ENCODE results near the gene ADH1B.

The ADH1B gene

GRCh38 chr4:99305638-99306400 lies 15.4 kb downstream of the ADH1B start:
- Histone ChIP-seq H3K27ac (ENCODE audit: low read length) (no peak overlapping the region), H3K4me3 (ENCODE audit: low read depth in 1 of 2, low read length in 2 of 2) (no peak overlapping the region), H3K9me3 (ENCODE audit: insufficient read depth, low read length, severe bottlenecking) (no peaks in the 10 kb centered on the region), H3K4me1 (ENCODE audit: insufficient read depth, low read length) (no peaks in the 10 kb centered on the region), H3K79me2 (ENCODE audit: insufficient read depth, low read length) (no peaks in the 10 kb centered on the region), H3K27me3 (ENCODE audit: insufficient read depth, low read length, poor library complexity) (no peaks in the 10 kb centered on the region), H3K4me2 (ENCODE audit: insufficient read depth, low read length) (no peak overlapping the region), H3K36me3 (ENCODE audit: insufficient read depth, low read length) (no peaks in the 10 kb centered on the region), H3K9ac (ENCODE audit: low read depth, low read length) (no peak overlapping the region), H4K20me1 (ENCODE audit: insufficient read depth, low read length) (no peaks in the 10 kb centered on the region), H2AFZ (ENCODE audit: low read depth, low read length) (no peak overlapping the region)
- no peak for DNase-seq
- TF ChIP-seq CTCF (IDR thresholded peaks at IDR 0.05; ENCODE audit: borderline replicate concordance, extremely low read depth, low read length, poor library complexity, severe bottlenecking) (no peak), EZH2 (IDR thresholded peaks at IDR 0.05; ENCODE audit: borderline replicate concordance, low read depth, low read length, severe bottlenecking) (no peak)
- ATAC-seq (ENCODE audit: insufficient read depth, low read depth), result no peak

- Histone ChIP-seq H3K27ac (ENCODE audit: low read length) (no peak overlapping the region), H3K27me3 (ENCODE audit: insufficient read depth, low read length, poor library complexity) (no peaks in the 10 kb centered on the region), H2AFZ (ENCODE audit: low read depth, low read length) (no peak overlapping the region), H3K4me2 (ENCODE audit: insufficient read depth, low read length) (no peak overlapping the region), H3K4me1 (ENCODE audit: insufficient read depth, low read length) (no peaks in the 10 kb centered on the region), H3K9ac (ENCODE audit: low read depth, low read length) (no peak overlapping the region), H3K36me3 (ENCODE audit: insufficient read depth, low read length) (no peaks in the 10 kb centered on the region), H4K20me1 (ENCODE audit: insufficient read depth, low read length) (no peaks in the 10 kb centered on the region), H3K9me3 (ENCODE audit: insufficient read depth, low read length, severe bottlenecking) (no peaks in the 10 kb centered on the region), H3K4me3 (ENCODE audit: low read depth in 1 of 2, low read length in 2 of 2) (no peak overlapping the region), H3K79me2 (ENCODE audit: insufficient read depth, low read length) (no peaks in the 10 kb centered on the region)
- TF ChIP-seq EZH2 (IDR thresholded peaks at IDR 0.05; ENCODE audit: borderline replicate concordance, low read depth, low read length, severe bottlenecking) (no peak), CTCF (IDR thresholded peaks at IDR 0.05; ENCODE audit: borderline replicate concordance, extremely low read depth, low read length, poor library complexity, severe bottlenecking) (no peak)
- ATAC-seq (ENCODE audit: insufficient read depth, low read depth), result no peak
- DNase-seq, result no peak
Observed at GRCh38 chr4:99301376-99302164, 19.6 kb downstream of the ADH1B start.

GRCh38 chr4:99300934-99301333 lies 20.3 kb downstream of the ADH1B start:
- no peak for ATAC-seq (ENCODE audit: insufficient read depth, low read depth)
- no peak for DNase-seq
- TF ChIP-seq CTCF (IDR thresholded peaks at IDR 0.05; ENCODE audit: borderline replicate concordance, extremely low read depth, low read length, poor library complexity, severe bottlenecking) (no peak), EZH2 (IDR thresholded peaks at IDR 0.05; ENCODE audit: borderline replicate concordance, low read depth, low read length, severe bottlenecking) (no peak)

More at GRCh38 chr4:99300934-99301333, 20.3 kb downstream of the ADH1B start:
- no peaks in the 10 kb centered on the region for H4K20me1 ChIP-seq (ENCODE audit: insufficient read depth, low read length)
- H3K79me2 ChIP-seq (ENCODE audit: insufficient read depth, low read length), result no peaks in the 10 kb centered on the region
- no peaks in the 10 kb centered on the region for H3K36me3 ChIP-seq (ENCODE audit: insufficient read depth, low read length)
- H3K4me1 ChIP-seq (ENCODE audit: insufficient read depth, low read length), result no peaks in the 10 kb centered on the region
- no peaks in the 10 kb centered on the region for H3K9me3 ChIP-seq (ENCODE audit: insufficient read depth, low read length, severe bottlenecking)
- no peak overlapping the region for H3K4me3 ChIP-seq (ENCODE audit: low read depth in 1 of 2, low read length in 2 of 2)
- no peaks in the 10 kb centered on the region for H3K27me3 ChIP-seq (ENCODE audit: insufficient read depth, low read length, poor library complexity)
- H3K4me2 ChIP-seq (ENCODE audit: insufficient read depth, low read length), result no peak overlapping the region
- no peak overlapping the region for H3K27ac ChIP-seq (ENCODE audit: low read length)
- no peak overlapping the region for H3K9ac ChIP-seq (ENCODE audit: low read depth, low read length)
- no peak overlapping the region for H2AFZ ChIP-seq (ENCODE audit: low read depth, low read length)
